Measurements from ENCODE around the gene DNM2.

DNA sequence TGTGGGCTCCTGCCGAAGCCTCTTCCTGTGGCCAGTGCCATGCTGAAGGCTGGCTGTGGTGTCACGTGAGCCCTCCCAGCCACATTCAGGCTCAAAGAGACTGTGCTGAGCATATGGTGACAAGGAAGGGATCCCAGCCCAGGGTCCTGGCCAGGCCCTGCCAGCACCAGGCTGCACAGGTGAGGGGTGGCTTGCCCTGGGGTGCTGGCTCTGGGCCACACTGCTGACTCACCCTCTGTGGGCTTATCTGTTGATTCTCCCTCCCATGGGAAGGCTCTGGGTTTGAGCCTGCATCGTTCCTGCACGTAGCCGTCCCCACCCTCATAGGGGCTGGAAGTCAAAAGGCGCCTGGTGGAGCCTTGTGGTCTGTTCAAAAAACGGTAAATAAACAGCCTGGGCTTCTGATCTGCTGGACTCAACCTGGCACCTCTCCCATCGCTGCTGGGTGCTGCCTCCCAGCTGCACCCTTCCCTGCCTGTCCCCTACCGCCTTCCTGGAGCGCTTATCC lies 31.1 kb downstream of the DNM2 start:
- TF ChIP-seq, protein P1, sequence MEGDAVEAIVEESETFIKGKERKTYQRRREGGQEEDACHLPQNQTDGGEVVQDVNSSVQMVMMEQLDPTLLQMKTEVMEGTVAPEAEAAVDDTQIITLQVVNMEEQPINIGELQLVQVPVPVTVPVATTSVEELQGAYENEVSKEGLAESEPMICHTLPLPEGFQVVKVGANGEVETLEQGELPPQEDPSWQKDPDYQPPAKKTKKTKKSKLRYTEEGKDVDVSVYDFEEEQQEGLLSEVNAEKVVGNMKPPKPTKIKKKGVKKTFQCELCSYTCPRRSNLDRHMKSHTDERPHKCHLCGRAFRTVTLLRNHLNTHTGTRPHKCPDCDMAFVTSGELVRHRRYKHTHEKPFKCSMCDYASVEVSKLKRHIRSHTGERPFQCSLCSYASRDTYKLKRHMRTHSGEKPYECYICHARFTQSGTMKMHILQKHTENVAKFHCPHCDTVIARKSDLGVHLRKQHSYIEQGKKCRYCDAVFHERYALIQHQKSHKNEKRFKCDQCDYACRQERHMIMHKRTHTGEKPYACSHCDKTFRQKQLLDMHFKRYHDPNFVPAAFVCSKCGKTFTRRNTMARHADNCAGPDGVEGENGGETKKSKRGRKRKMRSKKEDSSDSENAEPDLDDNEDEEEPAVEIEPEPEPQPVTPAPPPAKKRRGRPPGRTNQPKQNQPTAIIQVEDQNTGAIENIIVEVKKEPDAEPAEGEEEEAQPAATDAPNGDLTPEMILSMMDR (IDR thresholded peaks at IDR 0.05) = no peak
- no peak for TF ChIP-seq POLR2A (IDR thresholded peaks at IDR 0.05)
